ENCODE measurements around the gene ACBD4. TPM values are rescaled to one million over a fixed set of nuclear protein-coding genes. Genes with fewer than 3 reads are reported as not detected.

ACBD4 gene
- total RNA-seq, 1 donor from 2014 or later: 18.9 TPM

DNA sequence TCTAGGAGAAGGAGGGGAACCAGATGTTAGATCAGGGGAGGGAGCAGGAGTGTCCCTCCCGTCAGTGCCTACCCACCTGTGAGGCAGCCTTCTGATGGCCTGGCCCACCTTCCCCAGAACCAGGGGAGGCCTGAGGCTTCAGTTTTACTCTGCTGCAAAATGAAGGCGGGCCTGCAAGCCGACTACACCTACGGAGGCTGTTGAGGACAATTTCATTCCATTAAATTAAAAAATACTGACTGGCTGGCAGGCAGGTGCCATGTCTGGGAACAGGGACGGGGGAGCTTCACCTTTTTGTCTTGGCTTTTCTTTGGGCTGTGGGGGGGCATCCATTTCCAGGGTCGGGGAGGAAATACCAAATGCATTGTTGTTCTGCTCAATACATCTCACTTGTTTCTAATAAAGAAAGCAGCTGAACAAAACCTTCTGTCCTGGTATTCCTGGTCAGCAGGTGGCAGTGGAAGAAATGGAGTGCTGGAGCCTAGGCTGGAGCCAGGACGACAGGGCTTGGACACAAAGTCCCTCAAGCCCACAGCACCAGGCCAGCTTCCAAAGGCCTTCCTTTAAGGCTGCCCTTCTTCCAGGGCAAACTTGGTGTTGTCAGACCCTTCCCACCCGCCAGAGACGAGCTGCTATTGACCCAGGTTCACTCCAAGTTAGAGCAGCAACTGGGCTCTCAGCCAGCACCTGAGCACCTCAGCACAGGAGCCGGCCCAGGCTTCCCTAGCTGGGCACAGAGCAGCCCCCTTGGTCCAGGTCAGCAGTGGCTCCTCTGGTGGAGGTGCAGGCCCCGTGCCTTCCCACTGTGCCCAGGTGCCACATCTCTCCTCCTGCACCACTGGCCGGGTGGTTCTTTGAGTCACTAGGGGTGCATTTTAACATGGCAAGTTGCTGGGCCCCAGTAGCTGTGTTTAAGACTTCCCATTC lies 26.6 kb upstream of the ACBD4 start:
- Histone ChIP-seq H3K4me1 (peaks cover 38% of the 10 kb centered on the region), H3K27ac (no peak overlapping the region), H3K9me3 (no peaks in the 10 kb centered on the region), H3K4me3 (no peak overlapping the region), H3K27me3 (no peaks in the 10 kb centered on the region), H3K36me3 (peaks cover 4 to 44% of the 10 kb centered on the region in 2 donors)
- no peak for DNase-seq (ENCODE audit: extremely low spot score in 2 of 2)
- intact Hi-C loops (cut with DNase I): loop anchor here (10.0 kb wide), 1 partner anchor 194 kb away; the partner anchor contains the start of gene GFAP
- TF ChIP-seq POLR2A (IDR thresholded peaks at IDR 0.05): no peak
- TF ChIP-seq POLR2AphosphoS5 (IDR thresholded peaks at IDR 0.05; ENCODE audit: insufficient read depth in 1 of 2, low read depth in 1 of 2): no peak
- TF ChIP-seq, protein P1, sequence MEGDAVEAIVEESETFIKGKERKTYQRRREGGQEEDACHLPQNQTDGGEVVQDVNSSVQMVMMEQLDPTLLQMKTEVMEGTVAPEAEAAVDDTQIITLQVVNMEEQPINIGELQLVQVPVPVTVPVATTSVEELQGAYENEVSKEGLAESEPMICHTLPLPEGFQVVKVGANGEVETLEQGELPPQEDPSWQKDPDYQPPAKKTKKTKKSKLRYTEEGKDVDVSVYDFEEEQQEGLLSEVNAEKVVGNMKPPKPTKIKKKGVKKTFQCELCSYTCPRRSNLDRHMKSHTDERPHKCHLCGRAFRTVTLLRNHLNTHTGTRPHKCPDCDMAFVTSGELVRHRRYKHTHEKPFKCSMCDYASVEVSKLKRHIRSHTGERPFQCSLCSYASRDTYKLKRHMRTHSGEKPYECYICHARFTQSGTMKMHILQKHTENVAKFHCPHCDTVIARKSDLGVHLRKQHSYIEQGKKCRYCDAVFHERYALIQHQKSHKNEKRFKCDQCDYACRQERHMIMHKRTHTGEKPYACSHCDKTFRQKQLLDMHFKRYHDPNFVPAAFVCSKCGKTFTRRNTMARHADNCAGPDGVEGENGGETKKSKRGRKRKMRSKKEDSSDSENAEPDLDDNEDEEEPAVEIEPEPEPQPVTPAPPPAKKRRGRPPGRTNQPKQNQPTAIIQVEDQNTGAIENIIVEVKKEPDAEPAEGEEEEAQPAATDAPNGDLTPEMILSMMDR (IDR thresholded peaks at IDR 0.05): no peak

DNA sequence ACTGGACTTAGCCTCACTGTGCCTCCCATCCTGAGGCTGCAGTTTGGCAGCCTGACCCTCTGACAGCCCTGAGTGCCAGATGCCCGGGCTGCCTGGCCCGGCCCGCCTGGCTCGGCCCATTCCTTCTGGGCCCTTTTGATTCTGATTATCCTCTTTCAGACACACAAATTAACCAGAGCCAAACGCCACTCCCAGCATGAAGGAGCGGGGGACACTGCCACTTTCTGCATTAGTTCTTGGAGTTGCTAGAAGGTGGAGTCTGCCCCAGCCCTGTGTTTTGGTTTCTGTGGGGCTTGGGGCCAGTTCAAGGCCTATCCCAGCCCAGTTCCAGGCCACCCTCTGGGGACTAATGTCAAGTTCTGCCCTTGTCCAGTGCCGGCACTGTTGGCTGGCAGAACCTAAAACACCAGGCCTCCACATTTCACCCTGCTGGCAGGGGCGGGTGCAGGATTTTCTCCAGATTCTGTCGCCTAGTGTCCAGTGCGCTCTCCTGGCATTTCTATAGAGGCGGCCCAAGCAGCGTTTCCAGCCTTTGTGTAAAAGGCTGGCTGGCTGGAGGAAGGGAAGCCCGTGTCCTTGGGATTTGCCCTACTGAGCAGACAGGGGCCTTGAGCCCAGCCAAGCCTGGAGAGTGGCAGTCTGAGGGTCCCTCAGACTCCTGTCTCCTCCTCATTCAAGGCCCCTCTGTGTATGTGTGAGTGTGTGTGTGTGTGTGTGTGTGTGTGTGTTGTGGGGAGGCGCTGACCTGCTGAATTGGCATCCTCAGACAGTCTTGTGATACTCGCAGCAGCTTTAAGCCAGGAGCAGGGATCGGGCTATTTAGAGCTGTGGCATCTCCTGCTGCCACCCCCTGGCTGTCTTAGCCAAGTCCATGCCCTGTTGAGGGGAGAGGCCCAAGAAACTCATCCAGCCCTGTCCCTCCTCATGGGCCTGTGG lies 24.5 kb upstream of the ACBD4 start:
- H3K4me3 ChIP-seq: no peak overlapping the region
- H3K27me3 ChIP-seq: no peaks in the 10 kb centered on the region
- no peak for TF ChIP-seq POLR2AphosphoS5 (IDR thresholded peaks at IDR 0.05; ENCODE audit: insufficient read depth in 1 of 2, low read depth in 1 of 2)
- no peak for TF ChIP-seq POLR2A (IDR thresholded peaks at IDR 0.05)
- TF ChIP-seq, protein P1 (IDR thresholded peaks at IDR 0.05): no peak
- peaks cover 0 to 26% of the 10 kb centered on the region in 2 donors for H3K36me3 ChIP-seq
- peaks cover 38% of the 10 kb centered on the region for H3K4me1 ChIP-seq
- H3K9me3 ChIP-seq: no peaks in the 10 kb centered on the region
- intact Hi-C loops (cut with DNase I): no loop called here
- H3K27ac ChIP-seq: peak overlapping the region; percentile 76
- DNase-seq (ENCODE audit: extremely low spot score in 2 of 2): no peak

- TF ChIP-seq POLR2A (IDR thresholded peaks at IDR 0.05): no peak
- TF ChIP-seq, protein P1 (IDR thresholded peaks at IDR 0.05): no peak
- TF ChIP-seq POLR2AphosphoS5 (IDR thresholded peaks at IDR 0.05; ENCODE audit: insufficient read depth in 1 of 2, low read depth in 1 of 2): no peak
- Histone ChIP-seq H3K4me3 (no peak overlapping the region), H3K4me1 (peaks cover 31% of the 10 kb centered on the region), H3K27me3 (no peaks in the 10 kb centered on the region), H3K9me3 (no peaks in the 10 kb centered on the region), H3K27ac (peak overlapping the region; percentile 76), H3K36me3 (peaks cover 0 to 18% of the 10 kb centered on the region in 2 donors)
- intact Hi-C loops (cut with DNase I): no loop called here
- DNase-seq (ENCODE audit: extremely low spot score in 2 of 2): no peak
These were observed 23.6 kb upstream of the ACBD4 start for GRCh38 chr17:45111850-45112249.

- H3K36me3 ChIP-seq: peaks cover 0 to 11% of the 10 kb centered on the region in 2 donors
- no peaks in the 10 kb centered on the region for H3K9me3 ChIP-seq
- H3K27me3 ChIP-seq: no peaks in the 10 kb centered on the region
- TF ChIP-seq, protein P1 (IDR thresholded peaks at IDR 0.05): no peak
- TF ChIP-seq POLR2A (IDR thresholded peaks at IDR 0.05): no peak
- TF ChIP-seq POLR2AphosphoS5 (IDR thresholded peaks at IDR 0.05; ENCODE audit: insufficient read depth in 1 of 2, low read depth in 1 of 2): no peak
- DNase-seq (ENCODE audit: extremely low spot score in 2 of 2): no peak
- H3K4me3 ChIP-seq: no peak overlapping the region
- intact Hi-C loops (cut with DNase I): no loop called here
- H3K27ac ChIP-seq: peak overlapping the region; percentile 76
- H3K4me1 ChIP-seq: peaks cover 22% of the 10 kb centered on the region
These were observed 22.7 kb upstream of the ACBD4 start for GRCh38 chr17:45112559-45113423.

Measured in vagina (tissue), 2 donors.